Prostate gland (tissue), 2 donors: ENCODE results near the gene LSM7.

ENCODE experiments used
- CTCF ChIP-seq, 4 experiments: fragments of 200-600 bp in 2 of 4; fragments of 450-650 bp in 2 of 4; sonication (generic) in 2 of 4; IDR thresholded peaks; 1 replicate in 3 of 4; 2 replicates in 1 of 4; pipeline ENCODE4 v1.5.1; 2016 to 2019; ENCODE audit warnings: antibody characterized with exemption in 4 of 4, mild to moderate bottlenecking in 2 of 4, moderate library complexity in 2 of 4
- POLR2AphosphoS5 ChIP-seq: sonication (generic); formaldehyde crosslinking; IDR thresholded peaks from one replicate; pipeline ENCODE4 v1.6.1; 2017; ENCODE audit warnings: antibody characterized with exemption

GRCh38 chr19:2350656-2351055 is 22.3 kb upstream of the LSM7 start:
- no peak for TF ChIP-seq CTCF (IDR thresholded peaks at IDR 0.05)
- no peak for TF ChIP-seq POLR2AphosphoS5
